GM12878 (cell line): ENCODE measurements around the gene ADAMTS17. TPM values are rescaled to one million over a fixed set of nuclear protein-coding genes. Genes with fewer than 3 reads are reported as not detected.

ENCODE experiments used
- ATAC-seq: fragments of 200-7000 bp; cut with Tn5 transposase; 3 replicates; pipeline ENCODE4 v1.9.1; 2020; ENCODE audit warnings: mild to moderate bottlenecking, moderate library complexity
- BruUV-seq: library from RNA; stranded (reverse); fragments of 400-500 nt; replicated peaks from 2 replicates; lab custom pipeline; 2021; lab: Mats Ljungman, UMichigan
- CTCF ChIA-PET: fragments of 300-600 bp; sonication (Branson Sonifier 250); formaldehyde crosslinking; extraction: SDS; loops from one replicate; lab custom pipeline; 2021; ENCODE audit warnings: inconsistent platforms; lab: Yijun Ruan, JAX
- POLR2A ChIA-PET: fragments of 350-600 bp; formaldehyde crosslinking; extraction: SDS; loops from one replicate; lab custom pipeline; 2021; ENCODE audit warnings: inconsistent platforms; lab: Charles Lee
- RAD21 ChIA-PET: fragments of 300-600 bp; sonication (Branson Sonifier 250); formaldehyde crosslinking; loops from one replicate; lab custom pipeline; 2023; ENCODE audit warnings: antibody characterized with exemption; ENCODE audit not compliant: unreplicated experiment; lab: Charles Lee
- SMC1A ChIA-PET: fragments of 300-600 bp; sonication (Branson Sonifier 250); formaldehyde crosslinking; loops from one replicate; lab custom pipeline; 2023; ENCODE audit not compliant: unreplicated experiment, uncharacterized antibody; lab: Charles Lee
- DNase-seq: peaks from one replicate; pipeline ENCODE4 v3.0.0-alpha.2; 2011; ENCODE audit warnings: low read depth, low spot score
- FAIRE-seq: peaks from 3 replicates; lab custom pipeline; 2011; peaks lifted over from hg19 to GRCh38; lab: Jason Lieb, UNC
- H2AFZ ChIP-seq: 2 replicates; pipeline ENCODE4 v1.6.0; 2011; ENCODE audit warnings: low read depth, low read length, control low read depth; ENCODE audit not compliant: control insufficient read depth
- H3K27ac ChIP-seq: 2 replicates; pipeline ENCODE4 v1.5.1; 2011; ENCODE audit warnings: control low read depth; ENCODE audit not compliant: control insufficient read depth, insufficient read depth
- H3K27me3 ChIP-seq, 2 experiments: replicated peaks in 1 of 2; 2 replicates each; pipeline versions ENCODE4 v1.6.0 to v1.6.1; 2011; ENCODE audit warnings: low read length in 1 of 2; ENCODE audit not compliant: control insufficient read depth in 2 of 2, insufficient read depth in 2 of 2
- H3K36me3 ChIP-seq, 2 experiments: 2 replicates each; pipeline ENCODE4 v1.5.1; 2011; ENCODE audit warnings: low read length in 1 of 2; ENCODE audit not compliant: control insufficient read depth in 2 of 2, insufficient read depth in 2 of 2
- H3K4me1 ChIP-seq: 2 replicates; pipeline ENCODE4 v1.6.1; 2011; ENCODE audit warnings: mild to moderate bottlenecking, low read length, moderate library complexity, mixed read lengths; ENCODE audit not compliant: control insufficient read depth, insufficient read depth
- H3K4me2 ChIP-seq: 2 replicates; pipeline ENCODE4 v1.6.0; 2011; ENCODE audit warnings: control low read depth; ENCODE audit not compliant: control insufficient read depth, insufficient read depth
- H3K4me3 ChIP-seq: fragments of 200-600 bp; sonication (generic); 2 replicates; pipeline ENCODE4 v1.5.1; 2016
- H3K79me2 ChIP-seq: 2 replicates; pipeline ENCODE4 v1.6.0; 2011; ENCODE audit warnings: low read length; ENCODE audit not compliant: control insufficient read depth, insufficient read depth
- H3K9ac ChIP-seq: 2 replicates; pipeline ENCODE4 v1.8.0; 2011; ENCODE audit warnings: low read length, control low read depth, mixed read lengths; ENCODE audit not compliant: control insufficient read depth, insufficient read depth
- H3K9me3 ChIP-seq: replicated peaks from 3 replicates; pipeline ENCODE4 v1.5.1; 2011; ENCODE audit warnings: mild to moderate bottlenecking, low read length; ENCODE audit not compliant: control insufficient read depth, insufficient read depth
- H4K20me1 ChIP-seq: 2 replicates; pipeline ENCODE4 v1.6.0; 2011; ENCODE audit not compliant: control insufficient read depth, insufficient read depth
- CHD4 ChIP-seq: fragments of 200-600 bp; sonication (generic); IDR thresholded peaks from 2 replicates; pipeline ENCODE4 v1.6.1; 2016; ENCODE audit warnings: mild to moderate bottlenecking
- EED ChIP-seq: sonication (generic); IDR thresholded peaks from 2 replicates; pipeline ENCODE4 v1.6.1; 2016; ENCODE audit warnings: antibody characterized with exemption, low read depth
- RELA ChIP-seq: fragments of 450-650 bp; IDR thresholded peaks from 2 replicates; pipeline ENCODE4 v1.8.0; 2014; ENCODE audit warnings: borderline replicate concordance; ENCODE audit not compliant: partially characterized antibody
- SMAD5 ChIP-seq: IDR thresholded peaks from 2 replicates; pipeline ENCODE4 v1.6.1; 2016; ENCODE audit warnings: antibody characterized with exemption, low read depth
- SMARCA5 ChIP-seq: fragments of 450-650 bp; IDR thresholded peaks from 2 replicates; pipeline ENCODE4 v1.6.1; 2017; ENCODE audit warnings: mild to moderate bottlenecking
- WGBS: methylation state at CpG from one replicate; pipeline ENCODE4 v1.1.6; 2016; ENCODE audit warnings: low lambda C conversion rate; ENCODE audit not compliant: insufficient replicate concordance, insufficient coverage; ENCODE audit errors: missing lambda C conversion rate; 5-methylcytosine and 5-hydroxymethylcytosine counted together
- in situ Hi-C: fragments of 300-500 bp; cut with MboI; formaldehyde crosslinking; loops from 9 replicates; pipeline ENCODE4 v1.14.3; 2018; ENCODE audit warnings: mixed read lengths
- intact Hi-C: fragments of 100-400 bp; cut with micrococcal nuclease; formaldehyde crosslinking; loops from one replicate; pipeline ENCODE4 v1.14.2; 2022; ENCODE audit not compliant: unreplicated experiment
- polyA plus RNA-seq, 11 experiments: library from polyadenylated mRNA; depleted of rRNA in 4 of 11; unstranded in 6 of 11; stranded (reverse) in 5 of 11; fragments of >200 nt; fragmentation: Nextera tagmentation in 4 of 11; fragmentation: Illumina TruSeq in 1 of 11; extraction: Ambion mirVana in 4 of 11; extraction: Trizol in 1 of 11; gene quantifications; 1 replicate in 1 of 11; 2 replicates in 10 of 11; pipeline versions ENCODE4 v1.2.1 to v1.2.3, GENCODE V29; 2011 to 2016; ENCODE audit warnings: inconsistent platforms in 2 of 11, missing spikeins in 2 of 11, low read depth in 1 of 11
- total RNA-seq, 4 experiments: library from RNA; depleted of rRNA in 3 of 4; stranded (reverse); fragments of >200 nt in 3 of 4; fragmentation: Illumina TruSeq in 1 of 4; extraction: Trizol in 1 of 4; gene quantifications; 2 replicates each; pipeline versions ENCODE4 v1.2.1 to v1.2.3, GENCODE V29; 2013 to 2021
- TF ChIP-seq, protein P1 (sequence below): fragments of 450-650 bp; formaldehyde crosslinking; IDR thresholded peaks from 2 replicates; pipeline ENCODE4 v1.5.0; 2022; ENCODE audit warnings: mild to moderate bottlenecking, missing genetic modification characterization
- TF ChIP-seq, protein P2 (sequence below): fragments of 450-650 bp; IDR thresholded peaks from 2 replicates; pipeline ENCODE4 v1.6.1; 2016; ENCODE audit warnings: mild to moderate bottlenecking

Gene ADAMTS17
- total and polyA plus RNA-seq, 10 of the 15 experiments (the other 5 are each of a cell fraction or from before 2014, with no cell fraction given), result 0.04 to 0.50 (median 0.10) TPM; not detected in 4

DNA sequence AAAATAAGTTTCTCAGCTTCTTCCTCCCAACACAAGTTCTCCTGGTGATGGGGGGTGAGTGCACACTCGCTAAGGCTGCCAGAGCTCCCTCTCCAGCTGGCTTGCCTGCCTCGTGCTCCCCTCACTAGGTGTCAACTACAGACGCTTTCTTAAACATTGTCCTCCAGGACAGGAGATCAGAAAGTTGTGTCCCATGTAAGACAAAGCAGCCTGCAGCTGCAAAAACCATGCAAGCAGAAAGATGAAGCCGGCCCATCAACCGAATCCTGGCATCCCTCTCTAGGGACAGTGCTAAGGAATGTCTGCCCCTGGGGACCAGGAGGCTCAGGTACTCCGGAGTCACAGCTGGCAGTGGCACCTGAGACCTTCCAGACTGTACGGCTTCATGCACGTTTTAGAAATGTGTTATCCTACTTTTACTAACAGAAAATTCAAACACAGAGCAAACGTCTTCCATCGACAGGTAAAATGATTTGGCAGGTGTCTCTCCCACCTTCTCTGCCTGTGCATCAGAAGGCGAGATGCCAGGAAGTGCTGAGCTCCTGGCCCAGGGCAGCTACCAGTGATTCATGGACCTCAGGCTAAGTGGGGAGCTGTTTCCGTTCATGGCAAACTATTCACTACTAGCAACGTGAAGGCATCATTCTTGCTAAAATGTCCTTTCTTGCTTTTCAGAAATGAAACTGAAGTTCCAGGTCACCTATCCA is 246.1 kb downstream of the ADAMTS17 start (continued):
- TF ChIP-seq, protein P1, sequence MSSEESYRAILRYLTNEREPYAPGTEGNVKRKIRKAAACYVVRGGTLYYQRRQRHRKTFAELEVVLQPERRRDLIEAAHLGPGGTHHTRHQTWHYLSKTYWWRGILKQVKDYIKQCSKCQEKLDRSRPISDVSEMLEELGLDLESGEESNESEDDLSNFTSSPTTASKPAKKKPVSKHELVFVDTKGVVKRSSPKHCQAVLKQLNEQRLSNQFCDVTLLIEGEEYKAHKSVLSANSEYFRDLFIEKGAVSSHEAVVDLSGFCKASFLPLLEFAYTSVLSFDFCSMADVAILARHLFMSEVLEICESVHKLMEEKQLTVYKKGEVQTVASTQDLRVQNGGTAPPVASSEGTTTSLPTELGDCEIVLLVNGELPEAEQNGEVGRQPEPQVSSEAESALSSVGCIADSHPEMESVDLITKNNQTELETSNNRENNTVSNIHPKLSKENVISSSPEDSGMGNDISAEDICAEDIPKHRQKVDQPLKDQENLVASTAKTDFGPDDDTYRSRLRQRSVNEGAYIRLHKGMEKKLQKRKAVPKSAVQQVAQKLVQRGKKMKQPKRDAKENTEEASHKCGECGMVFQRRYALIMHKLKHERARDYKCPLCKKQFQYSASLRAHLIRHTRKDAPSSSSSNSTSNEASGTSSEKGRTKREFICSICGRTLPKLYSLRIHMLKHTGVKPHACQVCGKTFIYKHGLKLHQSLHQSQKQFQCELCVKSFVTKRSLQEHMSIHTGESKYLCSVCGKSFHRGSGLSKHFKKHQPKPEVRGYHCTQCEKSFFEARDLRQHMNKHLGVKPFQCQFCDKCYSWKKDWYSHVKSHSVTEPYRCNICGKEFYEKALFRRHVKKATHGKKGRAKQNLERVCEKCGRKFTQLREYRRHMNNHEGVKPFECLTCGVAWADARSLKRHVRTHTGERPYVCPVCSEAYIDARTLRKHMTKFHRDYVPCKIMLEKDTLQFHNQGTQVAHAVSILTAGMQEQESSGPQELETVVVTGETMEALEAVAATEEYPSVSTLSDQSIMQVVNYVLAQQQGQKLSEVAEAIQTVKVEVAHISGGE (CRISPR knock-in tag), result no peak
- TF ChIP-seq, protein P2, sequence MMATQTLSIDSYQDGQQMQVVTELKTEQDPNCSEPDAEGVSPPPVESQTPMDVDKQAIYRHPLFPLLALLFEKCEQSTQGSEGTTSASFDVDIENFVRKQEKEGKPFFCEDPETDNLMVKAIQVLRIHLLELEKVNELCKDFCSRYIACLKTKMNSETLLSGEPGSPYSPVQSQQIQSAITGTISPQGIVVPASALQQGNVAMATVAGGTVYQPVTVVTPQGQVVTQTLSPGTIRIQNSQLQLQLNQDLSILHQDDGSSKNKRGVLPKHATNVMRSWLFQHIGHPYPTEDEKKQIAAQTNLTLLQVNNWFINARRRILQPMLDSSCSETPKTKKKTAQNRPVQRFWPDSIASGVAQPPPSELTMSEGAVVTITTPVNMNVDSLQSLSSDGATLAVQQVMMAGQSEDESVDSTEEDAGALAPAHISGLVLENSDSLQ, result no peak
- TF ChIP-seq EED, result no peak
- no peak for TF ChIP-seq RELA

DNA sequence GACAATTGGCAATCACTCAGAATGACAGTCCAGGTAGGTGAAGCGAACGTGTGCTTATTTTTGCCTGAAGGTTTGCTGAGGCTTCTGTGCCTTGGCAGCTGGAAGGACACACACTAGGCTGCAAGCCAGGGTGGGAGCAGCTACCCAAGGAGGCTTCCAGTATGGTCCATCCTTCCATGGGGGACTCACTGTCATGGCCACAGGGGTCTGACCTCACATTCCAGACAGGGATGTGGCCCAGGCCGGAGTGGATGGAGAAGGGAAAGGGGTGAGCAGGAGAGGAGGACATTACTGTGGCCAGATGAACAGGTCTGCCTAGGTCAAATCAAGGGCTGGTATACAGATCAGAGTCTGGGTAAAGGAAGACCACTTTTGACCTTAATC is 247.7 kb downstream of the ADAMTS17 start:
- Histone ChIP-seq H3K36me3 (no peaks in the 10 kb centered on the region), H3K9ac (no peak overlapping the region), H3K27me3 (no peaks in the 10 kb centered on the region), H3K27ac (no peak overlapping the region), H4K20me1 (no peaks in the 10 kb centered on the region), H3K9me3 (no peaks in the 10 kb centered on the region), H3K4me2 (no peak overlapping the region), H3K4me3 (no peak overlapping the region), H3K79me2 (no peaks in the 10 kb centered on the region), H3K4me1 (no peaks in the 10 kb centered on the region), H2AFZ (no peak overlapping the region)
- ChIA-PET SMC1A (no interaction called here), POLR2A (interaction anchor here (0.5 kb wide), 1 partner anchor 1218 kb away, joined by 3 read pairs; no protein-coding TSS in a partner anchor), CTCF (no interaction called here), RAD21 (no interaction called here)
- intact Hi-C loops (no loop called here), in situ Hi-C loops (no loop called here)
- TF ChIP-seq SMAD5 (no peak), CHD4 (no peak), SMARCA5 (no peak)
- TF ChIP-seq, protein P1 (CRISPR knock-in tag), result no peak
- 38% methylated on average over 3 of the region's 3 CpGs for WGBS
- ATAC-seq (no peak), FAIRE-seq (no peak), DNase-seq (no peak)
- BruUV-seq, result no TSS peak
